Left ventricle myocardium superior (tissue), 1 donor: ENCODE data around the gene PITPNC1. TPM values are rescaled to one million over a fixed set of nuclear protein-coding genes. Genes with fewer than 3 reads are reported as not detected.
"Not testable (repeated sequence)": the region's sequence is repeated elsewhere in the genome, so short reads cannot be mapped to it uniquely, and the experiment has no call there.

Source experiments
- ATAC-seq: fragments of 200-7000 bp; cut with Tn5 transposase; one replicate; pipeline ENCODE4 v1.9.1; 2020; ENCODE audit warnings: mild to moderate bottlenecking, moderate library complexity
- DNase-seq: peaks from one replicate; pipeline ENCODE4 v3.0.0-alpha.2; 2020
- intact Hi-C: fragments of 100-400 bp; cut with micrococcal nuclease; formaldehyde crosslinking; loops from one replicate; pipeline ENCODE4 v1.11.0; 2022
- long read RNA-seq: library from polyadenylated mRNA; unstranded; transcript quantifications from one replicate; pipeline ENCODE4 v2.0.0, GENCODE V29; 2021
- total RNA-seq: library from RNA; stranded (reverse); fragmentation: NEBNext Ultra II Directional; extraction: Animal tissue kit (Norgen Biotek cat#: 25700); gene quantifications from one replicate; pipeline ENCODE4 v1.2.1, GENCODE V29; 2021
- donor health status: DM: no; HTN: yes; CAD: no; lungs with severe emphysema.

PITPNC1 gene
- 11.0 TPM for total RNA-seq
- long read RNA-seq, partial matches to known transcripts = 0 of 24 reads
- long read RNA-seq, other reads (novel, unspliced or antisense) = 24 of 24 reads

DNA sequence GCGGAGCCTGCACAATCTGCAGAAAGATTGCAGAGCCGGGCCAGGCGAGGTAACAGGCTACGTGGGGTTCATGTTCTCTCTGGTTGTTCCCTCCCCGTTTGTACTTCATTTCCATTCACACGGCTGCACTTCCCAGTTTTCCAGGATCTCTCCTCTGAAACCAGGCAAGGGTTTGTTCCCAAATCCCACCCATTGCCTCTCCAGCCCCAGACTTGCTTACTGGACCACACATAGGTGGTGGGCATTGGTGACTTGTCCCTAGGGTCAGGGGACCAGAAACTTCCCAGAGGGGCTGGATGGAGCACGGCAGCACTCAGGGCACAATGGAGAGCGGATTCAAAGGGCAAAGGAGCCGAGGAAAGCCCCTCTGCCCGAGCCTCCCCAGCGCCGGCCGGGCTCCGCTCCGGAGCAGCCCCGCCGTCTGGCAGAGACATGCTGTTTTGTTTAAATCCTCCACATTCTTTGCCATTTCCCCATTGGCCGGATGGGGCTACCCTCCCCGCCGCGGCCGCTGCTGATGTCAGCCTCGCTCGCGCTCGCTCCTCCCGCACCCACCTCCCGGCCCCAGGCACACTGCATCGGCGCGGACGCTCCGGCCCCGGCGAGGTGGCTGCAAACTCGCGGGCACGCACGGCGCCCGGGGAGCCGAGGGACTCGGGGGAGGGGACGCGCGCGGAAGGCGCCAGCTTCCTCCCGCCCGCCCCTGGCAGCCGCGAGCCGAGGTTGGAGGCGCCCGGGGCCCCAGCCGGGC, at the start of gene PITPNC1:
PITPNC1 (plus strand) TSS at position 545 of the 751 bp plus-strand sequence.
- ATAC-seq = peak; percentile 85
- peak; percentile 92 for DNase-seq
- intact Hi-C loops = loop anchor here (2.0 to 10.0 kb wide), 3 partner anchors 98 to 315 kb away; no protein-coding TSS in a partner anchor

DNA sequence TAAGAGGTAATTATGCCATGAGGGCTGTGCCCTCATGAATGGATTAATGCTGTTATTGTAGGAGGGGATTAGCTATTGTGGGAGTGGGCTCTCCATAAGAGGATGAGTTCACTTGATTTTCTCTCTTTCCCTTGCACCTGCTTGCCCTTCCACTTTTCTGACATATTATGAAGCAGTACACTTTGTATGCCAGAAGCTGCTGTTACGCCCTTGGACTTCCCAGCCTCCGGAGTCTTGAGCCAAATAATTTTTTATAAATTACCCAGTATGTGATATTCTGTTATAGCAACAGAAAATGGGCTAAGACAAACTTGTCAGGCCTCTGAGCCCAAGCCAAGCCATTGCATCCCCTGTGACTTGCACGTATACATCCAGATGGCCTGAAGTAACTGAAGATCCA, 49.1 kb upstream of the PITPNC1 start:
- ATAC-seq = no peak

DNA sequence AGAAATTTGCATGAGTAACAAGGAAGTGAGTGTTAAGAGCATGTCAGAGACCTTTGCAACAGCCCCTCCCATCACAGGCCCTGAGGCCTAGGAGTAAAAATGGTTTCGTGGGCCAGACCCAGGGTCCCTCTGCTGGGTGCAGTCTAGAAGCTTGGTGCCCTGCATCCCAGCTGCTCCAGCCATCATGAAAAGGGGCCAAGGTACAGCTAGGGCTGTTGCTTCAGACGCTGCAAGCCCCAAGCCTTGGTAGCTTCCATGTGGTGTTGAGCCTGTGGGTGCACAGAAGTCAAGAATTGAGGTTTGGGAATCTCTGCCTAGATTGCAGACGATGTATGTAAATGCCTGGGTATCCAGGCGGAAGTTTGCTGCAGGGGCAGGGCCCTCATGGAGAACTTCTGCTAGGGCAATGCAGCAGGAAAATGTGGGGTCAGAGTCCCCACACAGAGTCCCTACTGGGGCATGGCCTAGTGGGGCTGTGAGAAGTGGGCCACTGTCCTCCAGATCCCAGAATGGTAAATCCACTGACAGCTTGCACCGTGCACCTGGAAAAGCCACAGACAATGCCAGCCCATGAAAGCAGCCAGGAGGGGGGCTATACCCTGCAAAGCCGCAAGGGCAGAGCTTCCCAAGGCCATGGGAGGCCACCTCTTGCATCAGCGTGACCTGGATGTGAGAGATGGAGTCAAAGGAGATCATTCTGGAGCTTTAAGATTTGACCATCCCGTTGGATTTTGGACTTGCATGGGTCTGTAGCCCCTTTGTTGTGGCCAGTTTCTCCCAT, 45.5 kb upstream of the PITPNC1 start:
- intact Hi-C loops, ATAC-seq, DNase-seq: not testable (repeated sequence)

More for the DNA sequence above, 49.1 kb upstream of the PITPNC1 start:
- intact Hi-C loops = no loop called here
- no peak for DNase-seq

DNA sequence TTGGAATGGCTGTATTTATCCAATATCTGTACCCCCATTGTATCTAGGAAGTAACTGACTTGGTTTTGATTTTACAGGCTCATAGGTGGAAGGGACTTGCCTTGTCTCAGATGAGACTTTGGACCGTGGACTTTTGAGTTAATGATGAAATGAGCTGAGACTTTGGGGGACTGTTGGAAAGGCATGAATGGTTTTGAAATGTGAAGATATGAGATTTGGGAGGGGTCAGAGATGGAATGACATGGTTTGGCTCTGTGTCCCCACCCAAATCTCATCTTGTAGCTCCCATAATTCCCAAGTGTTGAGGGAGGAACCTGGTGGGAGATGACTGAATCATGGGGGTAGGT, 44.9 kb upstream of the PITPNC1 start:
- intact Hi-C loops, ATAC-seq, DNase-seq: not testable (repeated sequence)

DNA sequence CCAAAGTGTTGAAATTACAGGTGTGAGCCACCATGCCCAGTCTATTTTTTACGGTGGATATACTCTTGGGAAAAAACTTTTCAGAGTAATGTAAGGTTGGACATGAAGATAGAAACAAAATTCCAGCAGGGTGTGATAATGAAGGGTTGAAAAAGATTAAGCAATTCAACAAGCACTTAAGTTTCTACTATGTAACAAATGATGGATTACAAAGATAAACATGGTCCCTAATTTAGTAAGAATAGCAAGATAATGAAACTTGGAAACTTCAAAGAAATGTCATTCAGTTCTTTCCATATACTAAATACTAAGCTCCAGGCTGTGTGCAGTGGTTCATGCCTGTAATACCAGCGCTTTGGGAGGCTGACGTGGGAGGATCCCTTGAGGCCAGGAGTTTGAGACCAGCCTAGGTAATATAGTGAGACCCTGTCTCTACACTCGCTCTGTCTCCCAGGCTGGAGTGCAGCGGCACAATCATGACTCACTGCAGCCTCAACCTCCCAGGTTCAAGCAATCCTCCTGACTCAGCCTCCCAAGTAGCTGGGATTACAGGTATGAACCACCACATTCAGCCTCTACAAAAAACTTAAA, 41.7 kb upstream of the PITPNC1 start:
- no peak for ATAC-seq
- DNase-seq = no peak
- intact Hi-C loops = no loop called here

DNA sequence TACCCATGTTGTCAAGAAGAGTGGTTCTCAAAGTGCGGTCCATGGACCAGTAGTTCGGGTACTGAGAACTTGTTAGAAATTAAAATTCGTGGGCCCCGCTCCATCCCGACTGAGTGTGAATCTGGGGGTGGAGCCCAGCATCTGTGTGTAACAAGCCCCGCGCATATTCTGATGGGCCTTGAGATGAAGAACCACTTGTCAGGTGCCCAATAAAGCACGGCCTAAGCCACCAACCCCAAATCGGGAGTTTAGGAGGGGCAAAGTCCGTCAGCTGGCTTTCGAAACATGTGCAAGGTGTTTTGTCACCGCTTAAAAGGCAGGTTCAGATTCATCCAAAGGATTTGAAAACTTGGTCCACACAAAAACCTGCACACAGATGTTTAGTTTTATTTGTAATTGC, 40.2 kb upstream of the PITPNC1 start:
- no peak for ATAC-seq
- DNase-seq = no peak
- intact Hi-C loops = no loop called here

DNA sequence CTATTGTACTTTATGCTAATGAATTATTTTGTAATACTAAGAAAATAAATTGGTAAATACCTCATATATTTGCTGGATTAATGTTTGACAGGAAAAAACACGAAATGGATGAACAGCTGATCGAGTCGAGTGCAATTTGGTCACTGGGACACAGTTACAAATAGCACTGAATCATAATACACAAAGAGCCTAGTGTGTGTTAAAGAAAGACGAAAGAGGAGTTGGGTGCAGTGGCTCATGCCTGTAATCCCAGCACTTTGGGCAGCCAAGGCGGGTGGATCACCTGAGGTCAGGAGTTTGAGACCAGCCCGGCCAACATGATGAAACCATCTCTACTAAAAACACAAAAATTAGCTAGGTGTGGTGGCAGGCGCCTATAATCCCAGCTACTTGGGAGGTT, 38.7 kb upstream of the PITPNC1 start:
- intact Hi-C loops, DNase-seq, ATAC-seq: not testable (repeated sequence)

DNA sequence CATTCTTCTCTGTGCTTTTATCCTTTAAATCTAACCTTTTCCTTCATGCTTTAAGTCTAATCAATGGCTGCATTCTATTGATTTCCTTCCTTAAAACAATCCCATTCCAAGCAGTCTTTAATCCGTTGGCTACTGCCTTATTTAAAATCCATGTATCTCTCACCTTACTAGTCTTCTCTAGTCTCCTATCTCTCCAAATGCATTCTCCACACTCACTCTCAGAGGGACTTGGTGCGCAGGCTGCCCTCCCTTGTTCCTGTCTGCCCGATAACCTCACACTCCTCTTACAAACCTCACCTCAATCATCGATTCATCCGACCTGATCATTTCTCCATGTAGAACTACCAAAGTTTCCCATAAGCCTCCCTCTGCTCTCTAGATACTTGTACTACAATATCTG, 33.8 kb upstream of the PITPNC1 start:
- intact Hi-C loops = no loop called here
- DNase-seq (no peak), ATAC-seq (no peak)

DNA sequence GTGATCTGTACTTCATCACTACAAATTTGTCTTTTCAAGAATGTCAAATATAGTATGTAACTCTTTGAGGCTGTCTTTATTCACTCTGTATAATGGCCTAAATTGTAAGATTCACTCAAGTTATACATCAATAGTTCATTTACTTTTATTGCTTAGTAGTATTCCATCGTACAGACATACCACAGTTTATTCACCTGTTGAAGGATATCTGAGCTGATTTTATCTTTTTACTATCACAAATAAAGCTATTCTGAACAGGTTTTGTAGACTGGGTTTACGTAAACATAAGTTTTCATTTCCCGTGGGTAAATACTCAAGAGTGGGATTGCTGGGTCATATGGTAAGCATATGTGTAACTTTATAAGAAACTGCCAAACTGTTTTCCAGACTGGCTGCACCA, 29.3 kb upstream of the PITPNC1 start:
- intact Hi-C loops = no loop called here
- ATAC-seq (no peak), DNase-seq (no peak)

DNA sequence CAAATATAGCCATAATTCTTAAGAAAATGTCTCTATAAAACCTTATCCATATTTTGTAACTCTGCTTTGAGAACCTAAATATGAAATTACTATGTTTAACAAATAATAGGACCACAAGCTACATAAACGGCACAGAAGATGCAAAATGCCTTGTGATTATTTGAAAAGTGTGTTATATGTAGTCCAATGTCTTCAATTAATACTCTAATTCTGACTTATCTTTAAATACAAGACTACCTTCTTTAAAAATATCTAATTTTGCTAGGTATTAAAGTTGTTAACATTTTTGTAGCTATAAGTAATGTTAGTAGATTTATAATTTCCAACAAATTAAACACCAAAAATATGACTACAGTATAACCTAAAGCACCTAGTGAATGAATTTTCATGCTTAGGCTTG, 27.7 kb upstream of the PITPNC1 start:
- ATAC-seq (no peak), DNase-seq (no peak)
- intact Hi-C loops = no loop called here

DNA sequence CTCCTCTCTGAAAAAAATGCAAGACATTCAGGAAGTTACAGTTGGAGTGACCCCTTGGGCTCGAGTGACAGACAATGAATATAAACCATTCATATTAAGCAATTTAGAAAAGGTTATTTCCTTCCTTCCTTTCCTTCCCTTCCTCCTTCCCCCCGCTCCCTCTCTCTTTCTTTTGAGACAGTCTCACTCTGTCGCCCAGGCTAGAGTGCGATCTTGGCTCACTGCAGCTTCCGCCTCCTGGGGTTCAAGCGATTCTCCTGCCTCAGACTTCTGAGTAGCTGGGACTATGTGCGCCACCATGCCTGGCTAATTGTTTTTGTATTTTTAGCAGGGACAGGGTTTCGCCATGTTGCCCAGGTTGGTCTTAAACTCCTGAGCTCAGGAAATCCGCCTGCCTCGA, 23.9 kb upstream of the PITPNC1 start:
- intact Hi-C loops = no loop called here
- ATAC-seq = no peak
- no peak for DNase-seq

DNA sequence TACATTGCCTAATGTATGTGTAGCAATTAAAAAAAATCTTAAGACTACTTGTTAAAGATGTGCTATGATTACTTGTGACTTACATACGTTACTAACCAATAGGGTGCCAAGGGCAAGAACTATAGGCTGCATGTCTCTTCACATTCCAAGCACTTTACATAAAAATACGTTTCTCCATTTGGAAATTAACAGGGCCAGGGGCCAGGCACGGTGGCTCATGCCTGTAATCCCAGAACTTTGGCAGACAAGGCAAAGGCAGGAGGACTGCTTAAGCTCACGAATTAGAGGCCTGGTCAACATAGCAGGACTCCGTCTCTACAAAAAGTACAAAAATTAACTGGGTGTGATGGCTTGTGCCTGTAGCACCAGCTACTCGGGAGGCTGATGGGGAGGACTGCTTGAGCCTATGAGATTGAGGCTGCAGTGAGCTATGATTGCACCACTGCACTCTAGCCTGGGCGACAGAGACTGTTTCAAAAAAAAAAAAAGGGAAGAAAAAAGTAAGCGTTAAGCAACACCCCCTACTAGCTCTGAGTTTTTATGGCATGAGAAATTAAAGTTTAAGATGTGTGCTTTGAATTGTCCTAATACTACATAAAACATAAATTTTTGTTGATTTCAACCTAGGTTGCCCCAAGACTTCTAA, 23.0 kb upstream of the PITPNC1 start:
- no peak for DNase-seq
- intact Hi-C loops = no loop called here
- no peak for ATAC-seq

DNA sequence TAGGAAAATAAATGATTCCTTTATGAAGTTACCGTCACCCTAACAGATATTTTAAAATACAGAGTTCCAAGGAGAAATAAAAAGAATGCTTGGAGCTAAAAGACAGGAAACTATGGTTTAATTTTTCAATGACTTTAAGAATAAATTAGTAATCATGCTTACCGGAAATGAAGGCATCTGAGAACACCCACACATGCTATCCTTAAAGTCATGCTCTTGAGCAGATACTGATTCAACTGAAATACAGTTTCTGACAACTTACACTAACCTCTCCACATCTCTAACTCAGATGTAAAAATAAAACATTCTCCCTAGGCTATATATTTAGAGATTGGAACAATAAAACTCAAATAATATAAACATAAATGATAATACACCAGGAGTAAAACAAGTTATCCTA, 18.5 kb upstream of the PITPNC1 start:
- ATAC-seq (no peak), DNase-seq (no peak)
- intact Hi-C loops = no loop called here

DNA sequence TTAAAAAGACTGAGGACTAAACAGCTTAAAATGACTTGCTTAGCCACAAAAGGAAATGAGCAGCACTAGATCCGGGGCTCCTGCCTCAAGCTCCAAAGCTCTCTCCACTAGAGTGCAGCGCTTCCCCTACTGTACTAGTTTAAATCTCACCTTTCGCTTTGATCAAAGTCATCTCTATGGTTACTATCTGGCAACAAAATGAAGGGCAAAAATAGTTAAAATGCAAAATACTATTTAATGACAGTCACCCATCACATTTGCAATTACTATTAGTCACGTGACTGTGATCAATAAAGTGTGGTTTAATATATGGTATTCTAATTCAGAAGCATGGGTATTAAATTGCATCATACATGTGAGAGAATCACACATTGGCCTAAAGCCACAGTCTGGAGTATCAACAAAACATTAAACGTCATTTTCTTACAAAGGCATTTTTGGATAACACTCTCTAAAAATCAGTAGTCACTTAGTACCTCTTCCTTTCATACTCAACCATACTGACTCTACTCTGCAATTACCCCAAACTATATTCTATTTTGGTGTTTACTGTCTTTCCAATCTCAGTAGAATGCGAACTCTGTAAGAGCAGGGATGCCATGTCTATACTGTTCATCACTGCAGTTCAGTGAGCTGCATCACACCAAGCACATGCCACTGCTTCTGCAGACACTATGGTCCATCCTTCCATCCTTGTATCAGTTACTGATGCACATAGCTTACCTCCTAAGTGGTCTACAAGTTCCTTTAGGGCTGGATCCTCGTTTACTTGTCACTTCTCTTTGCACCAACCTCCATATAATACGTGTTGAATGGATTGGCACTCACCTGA, 16.9 kb upstream of the PITPNC1 start:
- DNase-seq = no peak
- intact Hi-C loops = no loop called here
- peak; percentile 53 for ATAC-seq

DNA sequence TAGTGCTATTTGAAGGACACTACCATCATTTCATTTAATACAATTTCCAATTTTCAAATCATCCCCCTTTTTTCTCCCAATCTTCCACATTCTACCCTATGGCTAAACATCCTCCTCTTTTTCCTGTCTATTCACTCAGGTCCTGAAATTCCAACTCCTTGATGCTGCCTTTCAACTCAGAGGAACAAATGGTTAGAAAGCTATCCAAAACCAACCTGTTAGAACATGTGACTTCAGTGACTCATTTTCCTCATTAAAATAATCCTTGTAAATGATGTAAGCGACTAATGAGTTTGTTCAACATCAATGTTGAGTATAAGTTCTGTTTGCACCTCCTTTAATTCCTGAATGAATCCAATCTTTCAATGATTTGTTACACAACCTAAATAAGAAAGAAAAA, 16.2 kb upstream of the PITPNC1 start:
- intact Hi-C loops = no loop called here
- ATAC-seq (no peak), DNase-seq (no peak)

DNA sequence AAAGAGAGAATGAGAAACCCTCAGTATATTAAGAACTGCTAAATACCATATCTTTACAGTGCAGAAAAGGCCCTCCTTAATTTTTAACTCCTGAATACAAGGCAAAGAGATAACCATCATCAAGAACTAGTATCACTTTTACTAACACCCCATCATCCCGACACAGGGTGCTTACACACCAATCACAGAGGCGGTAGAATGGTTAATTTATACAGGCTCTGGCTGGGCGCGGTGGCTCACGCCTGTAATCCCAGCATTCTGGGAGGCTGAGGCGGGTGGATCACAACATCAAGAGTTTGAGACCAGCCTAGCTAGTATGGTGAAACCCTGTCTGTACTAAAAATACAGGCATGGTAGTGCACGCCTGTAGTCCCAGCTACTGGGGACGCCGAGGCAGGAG, 14.9 kb upstream of the PITPNC1 start:
- no peak for DNase-seq
- intact Hi-C loops = no loop called here

DNA sequence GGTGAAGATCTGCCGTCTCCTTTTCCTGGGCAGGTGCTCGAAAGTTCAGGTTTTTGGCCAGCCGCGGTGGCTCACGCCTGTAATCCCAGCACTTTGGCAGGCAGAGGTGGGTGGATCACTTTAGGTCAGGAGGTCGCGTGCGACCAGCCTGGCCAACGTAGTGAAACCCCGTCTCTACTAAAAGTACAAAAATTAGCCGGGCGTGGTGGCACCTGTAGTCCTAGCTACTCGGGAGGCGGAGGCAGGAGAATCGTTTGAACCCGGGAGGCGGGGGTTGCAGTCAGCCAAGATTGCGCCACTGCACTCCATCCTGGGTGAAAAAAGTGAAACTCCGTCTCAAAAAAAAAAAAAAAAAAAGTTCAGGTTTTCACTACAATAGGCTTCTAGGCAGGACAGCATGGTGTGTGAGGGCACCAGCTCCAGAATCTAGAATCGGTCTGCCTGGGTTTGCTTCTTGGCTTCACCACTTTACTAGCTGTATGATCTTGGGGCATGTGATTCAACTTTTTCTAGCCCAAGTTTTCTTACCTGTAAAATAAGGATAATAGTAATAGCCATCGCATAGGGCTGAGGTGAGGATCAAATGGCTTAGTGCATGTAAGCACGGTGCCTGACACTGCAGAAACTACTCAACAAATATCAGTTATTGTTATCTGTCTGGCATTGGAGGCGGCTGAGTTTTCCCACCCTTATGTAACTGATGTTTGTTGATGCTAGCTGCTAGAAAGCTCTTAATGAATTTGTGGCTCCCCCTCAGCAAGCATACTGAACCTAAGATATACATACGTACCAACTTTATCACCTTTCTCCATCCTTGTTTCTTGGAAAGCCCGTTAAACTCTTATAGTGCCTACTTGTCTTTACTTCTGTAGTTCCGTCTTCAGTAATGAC, 12.0 kb upstream of the PITPNC1 start:
- no peak for DNase-seq
- intact Hi-C loops = no loop called here

More for the DNA sequence above, 14.9 kb upstream of the PITPNC1 start:
- ATAC-seq = no peak

DNA sequence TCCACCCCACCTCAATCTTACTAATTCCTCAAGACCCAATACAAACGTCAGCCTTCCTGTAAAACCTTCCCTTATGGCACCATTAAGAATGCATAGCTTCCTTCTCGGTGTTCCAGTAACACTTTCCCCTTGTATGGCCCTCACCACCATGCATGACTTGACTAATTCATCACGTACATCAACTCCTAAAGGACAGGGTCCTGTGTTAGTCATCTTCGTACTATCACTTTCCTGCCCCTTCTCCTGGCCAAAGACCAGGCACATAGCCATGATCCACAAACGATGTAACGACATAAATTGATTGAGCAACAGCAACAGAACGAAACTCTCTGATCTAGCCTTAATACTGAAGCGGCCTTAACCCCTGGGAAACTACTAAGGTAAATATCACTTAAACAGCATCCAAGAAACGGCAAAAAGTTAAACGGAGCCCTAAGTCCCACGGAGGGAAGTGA, 11.3 kb upstream of the PITPNC1 start:
- DNase-seq (no peak), ATAC-seq (peak; percentile 3)
- intact Hi-C loops = no loop called here

More for the DNA sequence above, 12.0 kb upstream of the PITPNC1 start:
- no peak for ATAC-seq
